Activated T-cell treated with anti-CD3 and anti-CD28 coated beads, Interleukin-2, amount 50 U/mL, for 24 hours (primary cell): ENCODE results near the gene KAT2A.
"Not testable (repeated sequence)": the region's sequence is repeated elsewhere in the genome, so short reads cannot be mapped to it uniquely, and the experiment has no call there.

ENCODE experiments used
- DNase-seq: peaks from one replicate; pipeline ENCODE4 v3.0.0-alpha.2; 2020
- H3K27ac Mint-ChIP-seq: 2 replicates; pipeline ENCODE4 v1.8.0; 2020; ENCODE audit warnings: mild to moderate bottlenecking, mixed read lengths
- H3K27me3 Mint-ChIP-seq: 2 replicates; pipeline ENCODE4 v1.8.0; 2020; ENCODE audit warnings: mixed read lengths
- H3K36me3 Mint-ChIP-seq: 2 replicates; pipeline ENCODE4 v1.8.0; 2020; ENCODE audit warnings: low read depth, mixed read lengths
- H3K4me1 Mint-ChIP-seq: 2 replicates; pipeline ENCODE4 v1.8.0; 2020; ENCODE audit warnings: low read depth, mixed read lengths
- H3K4me3 Mint-ChIP-seq: 2 replicates; pipeline ENCODE4 v1.8.0; 2020; ENCODE audit warnings: mild to moderate bottlenecking, moderate library complexity, mixed read lengths
- H3K9me3 Mint-ChIP-seq: 2 replicates; pipeline ENCODE4 v1.8.0; 2020; ENCODE audit warnings: mixed read lengths

KAT2A gene

GRCh38 chr17:42120770-42121769, at the start of gene KAT2A:
Gene KAT2A (minus strand): TSS chr17:42121367. CDS start chr17:42121304, 63 bp downstream.
- Mint-ChIP-seq H3K4me3 (peak within 1 kb of the TSS; percentile 77), H3K27ac (peak within 1 kb of the TSS; percentile 89), H3K36me3 (peaks cover 77% of the 10 kb centered on the region), H3K27me3 (no peaks in the 10 kb centered on the region), H3K9me3 (no peaks in the 10 kb centered on the region), H3K4me1 (peaks cover 34% of the 10 kb centered on the region)
- DNase-seq: peak; percentile 86

DNA sequence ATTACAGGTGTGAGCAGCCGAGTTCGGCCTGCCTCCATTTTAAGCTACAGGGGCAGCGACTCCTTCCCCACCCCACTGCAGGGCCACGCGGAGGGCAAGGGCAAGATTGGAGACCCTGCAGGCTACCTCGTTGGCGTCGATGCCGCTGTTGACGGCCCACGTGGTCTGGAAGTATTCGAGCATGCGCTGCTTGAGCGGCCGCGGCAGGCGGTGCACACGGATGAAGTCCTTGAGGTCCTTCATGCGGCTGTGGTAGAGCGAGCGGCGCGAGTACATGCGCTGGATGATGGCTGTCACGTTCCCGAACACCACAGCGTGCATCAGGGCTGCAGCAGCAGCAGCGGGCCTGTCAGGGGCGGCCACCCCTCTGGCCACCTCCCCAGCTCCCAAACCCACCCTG, 48.2 kb upstream of the KAT2A start:
- no peaks in the 10 kb centered on the region for H3K27me3 Mint-ChIP-seq
- no peak overlapping the region for H3K4me3 Mint-ChIP-seq
- no peak for DNase-seq
- H3K27ac Mint-ChIP-seq: no peak overlapping the region
- H3K4me1 Mint-ChIP-seq: no peaks in the 10 kb centered on the region
- H3K9me3 Mint-ChIP-seq: no peaks in the 10 kb centered on the region
- no peaks in the 10 kb centered on the region for H3K36me3 Mint-ChIP-seq

GRCh38 chr17:42167807-42168206, 46.6 kb upstream of the KAT2A start:
- H3K4me1 Mint-ChIP-seq: no peaks in the 10 kb centered on the region

DNA sequence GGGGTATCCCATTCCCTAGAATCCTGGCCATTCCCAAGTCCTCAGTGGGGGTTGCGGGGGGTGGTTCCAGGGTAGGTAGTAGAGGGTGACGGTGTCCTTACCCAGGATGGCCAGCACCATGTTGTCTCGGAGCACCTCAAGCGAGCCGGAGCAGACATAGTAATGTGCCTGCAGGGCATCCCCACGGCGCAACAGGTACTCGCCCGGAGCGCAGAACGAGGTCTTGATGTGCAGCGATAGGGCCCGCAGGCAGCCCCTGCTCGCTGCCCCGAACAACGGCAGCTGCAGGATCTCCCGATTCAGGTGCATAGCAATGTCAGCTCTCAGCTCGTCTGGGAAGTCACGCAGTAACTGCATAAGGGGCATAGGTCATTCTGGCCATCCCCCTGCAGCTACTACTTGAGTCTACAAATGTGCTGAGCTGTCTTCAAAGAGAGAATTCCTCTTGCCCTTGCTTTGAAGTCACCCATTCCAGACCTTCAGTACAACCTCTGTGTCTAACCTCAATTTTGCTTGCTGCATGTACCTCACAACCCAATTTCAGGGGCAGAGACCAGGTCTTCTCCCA, 45.1 kb upstream of the KAT2A start:
- no peaks in the 10 kb centered on the region for H3K27me3 Mint-ChIP-seq
- no peaks in the 10 kb centered on the region for H3K9me3 Mint-ChIP-seq
- no peaks in the 10 kb centered on the region for H3K4me1 Mint-ChIP-seq
- DNase-seq: no peak
- no peak overlapping the region for H3K27ac Mint-ChIP-seq
- no peak overlapping the region for H3K4me3 Mint-ChIP-seq
- H3K36me3 Mint-ChIP-seq: no peaks in the 10 kb centered on the region

More at GRCh38 chr17:42167807-42168206, 46.6 kb upstream of the KAT2A start:
- no peaks in the 10 kb centered on the region for H3K27me3 Mint-ChIP-seq
- no peak for DNase-seq
- no peaks in the 10 kb centered on the region for H3K9me3 Mint-ChIP-seq
- H3K4me3 Mint-ChIP-seq: no peak overlapping the region
- H3K36me3 Mint-ChIP-seq: no peaks in the 10 kb centered on the region
- no peak overlapping the region for H3K27ac Mint-ChIP-seq

GRCh38 chr17:42165751-42166150, 44.6 kb upstream of the KAT2A start:
- no peaks in the 10 kb centered on the region for H3K9me3 Mint-ChIP-seq
- no peak overlapping the region for H3K27ac Mint-ChIP-seq
- no peaks in the 10 kb centered on the region for H3K36me3 Mint-ChIP-seq
- no peak for DNase-seq
- H3K4me3 Mint-ChIP-seq: no peak overlapping the region
- no peaks in the 10 kb centered on the region for H3K4me1 Mint-ChIP-seq
- H3K27me3 Mint-ChIP-seq: no peaks in the 10 kb centered on the region

DNA sequence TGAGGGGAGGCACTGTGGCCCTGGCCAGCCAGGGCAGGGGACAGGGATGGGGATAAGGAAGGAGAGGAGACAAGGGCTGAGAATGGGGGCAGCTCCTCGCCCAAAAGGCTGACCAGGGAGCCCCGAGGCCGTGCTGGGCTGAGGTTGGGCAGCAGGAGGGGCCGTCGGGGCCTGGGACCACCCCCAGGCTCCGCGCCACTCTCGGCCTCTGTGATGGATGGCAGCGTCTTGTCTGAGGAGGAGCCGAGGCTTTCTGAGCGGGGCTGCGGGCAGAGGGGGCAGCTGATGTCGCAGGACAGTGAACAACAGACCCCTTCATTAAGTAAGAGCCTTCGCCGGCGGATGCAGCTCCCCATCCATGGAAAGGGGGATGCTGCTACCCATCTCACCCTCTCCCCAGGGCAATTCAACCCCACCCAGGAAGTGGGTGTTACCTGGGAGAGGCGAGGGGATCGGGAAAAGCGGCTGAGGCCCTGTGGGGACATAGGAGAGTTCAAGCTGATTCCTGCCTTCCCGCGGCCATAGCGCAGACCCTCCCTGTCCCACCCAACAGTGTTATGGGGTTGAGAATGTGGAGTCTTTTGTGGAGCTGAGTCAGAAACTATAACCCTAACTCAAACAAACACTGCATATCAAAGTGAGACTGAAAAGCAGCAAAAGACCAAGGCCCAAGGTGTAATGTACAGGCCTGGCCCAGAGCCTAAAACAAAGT, 42.7 kb upstream of the KAT2A start:
- Mint-ChIP-seq H3K27me3 (no peaks in the 10 kb centered on the region), H3K4me3 (no peak overlapping the region), H3K9me3 (no peaks in the 10 kb centered on the region), H3K4me1 (no peaks in the 10 kb centered on the region), H3K36me3 (no peaks in the 10 kb centered on the region), H3K27ac (no peak overlapping the region)
- no peak for DNase-seq

DNA sequence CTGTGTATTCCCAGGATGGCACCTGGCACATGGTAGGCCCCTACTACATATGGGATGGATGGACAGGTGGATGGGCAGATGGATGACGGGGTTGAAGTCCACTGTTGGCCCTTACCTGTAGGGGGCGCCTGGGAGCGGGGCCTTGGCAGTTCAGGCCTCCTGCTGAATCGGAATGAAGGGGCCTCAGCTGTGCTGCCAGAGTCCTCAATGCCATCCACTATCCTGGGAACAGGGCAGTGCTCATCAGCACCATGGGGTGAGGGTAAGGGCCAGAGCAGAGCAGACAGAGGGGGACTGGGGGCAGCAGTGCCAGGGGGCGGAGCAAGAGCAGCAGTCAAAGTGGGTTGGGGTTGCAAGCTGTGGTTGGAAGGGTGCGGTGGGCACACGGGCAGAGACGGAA, 41.9 kb upstream of the KAT2A start:
- Mint-ChIP-seq H3K4me1 (no peaks in the 10 kb centered on the region), H3K36me3 (no peaks in the 10 kb centered on the region), H3K9me3 (no peaks in the 10 kb centered on the region), H3K27me3 (no peaks in the 10 kb centered on the region), H3K4me3 (no peak overlapping the region), H3K27ac (no peak overlapping the region)
- DNase-seq: peak; percentile 58

- no peaks in the 10 kb centered on the region for H3K27me3 Mint-ChIP-seq
- H3K9me3 Mint-ChIP-seq: no peaks in the 10 kb centered on the region
- no peak overlapping the region for H3K27ac Mint-ChIP-seq
- peaks cover 9% of the 10 kb centered on the region for H3K4me1 Mint-ChIP-seq
- no peaks in the 10 kb centered on the region for H3K36me3 Mint-ChIP-seq
- H3K4me3 Mint-ChIP-seq: no peak overlapping the region
- DNase-seq: no peak
Observed at GRCh38 chr17:42160531-42160910, 39.4 kb upstream of the KAT2A start.

GRCh38 chr17:42159796-42160530, 38.8 kb upstream of the KAT2A start:
- Mint-ChIP-seq H3K27ac (no peak overlapping the region), H3K4me1 (peaks cover 11% of the 10 kb centered on the region), H3K36me3 (no peaks in the 10 kb centered on the region), H3K27me3 (no peaks in the 10 kb centered on the region), H3K4me3 (no peak overlapping the region), H3K9me3 (no peaks in the 10 kb centered on the region)
- DNase-seq: no peak

DNA sequence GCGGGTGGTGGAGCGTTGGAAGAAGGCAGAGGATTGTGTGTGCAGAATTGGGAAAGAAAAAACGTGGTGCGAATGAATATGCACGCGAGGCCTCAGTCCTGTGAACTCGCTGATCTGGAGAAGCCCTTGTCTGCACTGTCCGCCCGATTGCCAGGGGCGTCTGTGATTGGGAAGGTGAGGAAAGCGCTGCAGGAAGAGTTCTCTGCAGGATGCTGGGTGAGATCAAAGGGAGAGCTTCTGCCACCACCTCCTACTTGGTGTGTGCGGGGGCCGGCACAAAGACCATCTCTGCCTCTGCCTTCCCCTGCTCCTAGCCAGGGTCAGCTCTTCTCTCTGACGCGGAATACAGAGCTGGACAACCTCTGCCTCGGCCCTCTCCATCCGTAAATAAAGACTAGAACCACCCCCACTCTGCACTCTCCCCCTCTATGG, 34.5 kb upstream of the KAT2A start:
- no peak for DNase-seq
- no peaks in the 10 kb centered on the region for H3K9me3 Mint-ChIP-seq
- peaks cover 43% of the 10 kb centered on the region for H3K4me1 Mint-ChIP-seq
- peak overlapping the region; percentile 92 for H3K27ac Mint-ChIP-seq
- peak overlapping the region; percentile 88 for H3K4me3 Mint-ChIP-seq
- H3K27me3 Mint-ChIP-seq: no peaks in the 10 kb centered on the region
- H3K36me3 Mint-ChIP-seq: peaks cover 29% of the 10 kb centered on the region

GRCh38 chr17:42153919-42154742, 33.0 kb upstream of the KAT2A start:
- peaks cover 35% of the 10 kb centered on the region for H3K36me3 Mint-ChIP-seq
- H3K9me3 Mint-ChIP-seq: no peaks in the 10 kb centered on the region
- H3K27me3 Mint-ChIP-seq: no peaks in the 10 kb centered on the region
- peak overlapping the region; percentile 88 for H3K4me3 Mint-ChIP-seq
- peaks cover 43% of the 10 kb centered on the region for H3K4me1 Mint-ChIP-seq
- no peak for DNase-seq
- peak overlapping the region; percentile 92 for H3K27ac Mint-ChIP-seq

- H3K27ac Mint-ChIP-seq: peak overlapping the region; percentile 37
- no peak for DNase-seq
- H3K36me3 Mint-ChIP-seq: peaks cover 75% of the 10 kb centered on the region
- no peaks in the 10 kb centered on the region for H3K27me3 Mint-ChIP-seq
- H3K4me3 Mint-ChIP-seq: no peak overlapping the region
- H3K9me3 Mint-ChIP-seq: no peaks in the 10 kb centered on the region
- H3K4me1 Mint-ChIP-seq: peaks cover 38% of the 10 kb centered on the region
Observed at GRCh38 chr17:42146911-42147607, 25.9 kb upstream of the KAT2A start.

DNA sequence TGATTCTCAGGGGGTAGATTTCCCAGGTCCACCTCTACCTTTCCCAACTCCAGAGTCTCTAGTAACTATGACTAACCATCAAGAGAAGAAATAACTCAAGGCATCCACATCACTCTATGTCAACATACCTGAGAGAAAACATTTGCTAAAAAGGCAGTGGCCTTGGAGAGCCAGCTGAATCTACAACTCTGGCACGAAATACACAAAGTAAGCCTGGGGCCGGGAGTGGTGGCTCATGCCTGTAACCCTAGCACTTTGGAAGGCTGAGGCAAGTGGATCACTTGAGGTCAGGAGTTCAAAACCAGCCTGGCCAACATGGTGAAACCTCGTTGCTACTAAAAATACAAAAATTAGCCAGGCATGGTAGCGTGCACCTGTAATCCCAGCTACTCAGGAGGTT, 22.0 kb upstream of the KAT2A start:
- H3K4me1 Mint-ChIP-seq: peaks cover 47% of the 10 kb centered on the region
- H3K27ac Mint-ChIP-seq: peak overlapping the region; percentile 69

More for the DNA sequence above, 22.0 kb upstream of the KAT2A start:
- not testable (repeated sequence) for H3K9me3 Mint-ChIP-seq, DNase-seq, H3K4me3 Mint-ChIP-seq, H3K27me3 Mint-ChIP-seq
- H3K36me3 Mint-ChIP-seq: peaks cover 72% of the 10 kb centered on the region
